CD14-positive monocyte (primary cell): ENCODE data around the gene GSK3A. TPM values are rescaled to one million over a fixed set of nuclear protein-coding genes. Genes with fewer than 3 reads are reported as not detected.
"Not testable (repeated sequence)": the region's sequence is repeated elsewhere in the genome, so short reads cannot be mapped to it uniquely, and the experiment has no call there.

Source experiments
- DNase-seq, 3 donors: peaks; one replicate each; pipeline ENCODE4 v3.0.0-alpha.2; 2011 to 2022
- H2AFZ ChIP-seq: 2 replicates; pipeline ENCODE4 v1.6.0; 2012; ENCODE audit warnings: mild to moderate bottlenecking, low read depth, low read length, inconsistent platforms; ENCODE audit not compliant: insufficient read depth, poor library complexity, severe bottlenecking
- H3K27ac ChIP-seq, 2 donors: 1 replicate in 1 of 2; 2 replicates in 1 of 2; pipeline ENCODE4 v1.5.1; 2012 to 2013; ENCODE audit warnings: low read length in 2 of 2, control low read depth in 1 of 2, inconsistent platforms in 1 of 2, low read depth in 1 of 2, mild to moderate bottlenecking in 1 of 2
- H3K27me3 ChIP-seq, 2 donors: one replicate each; pipeline versions ENCODE4 v1.6.0 to v1.6.1; 2011 to 2013; ENCODE audit warnings: low read length in 2 of 2; ENCODE audit not compliant: control insufficient read depth in 2 of 2, insufficient read depth in 2 of 2
- H3K36me3 ChIP-seq, 2 donors: replicated peaks in 1 of 2; 1 replicate in 1 of 2; 2 replicates in 1 of 2; pipeline versions ENCODE4 v1.5.1 to v1.6.1; 2012 to 2013; ENCODE audit warnings: low read length in 2 of 2, control low read depth in 1 of 2, inconsistent platforms in 1 of 2, mild to moderate bottlenecking in 1 of 2; ENCODE audit not compliant: insufficient read depth in 2 of 2, control insufficient read depth in 1 of 2
- H3K4me1 ChIP-seq, 2 donors: 1 replicate in 1 of 2; 2 replicates in 1 of 2; pipeline versions ENCODE4 v1.5.1 to v1.6.1; 2012 to 2013; ENCODE audit warnings: low read length in 2 of 2, control low read depth in 1 of 2, inconsistent platforms in 1 of 2, mild to moderate bottlenecking in 1 of 2, moderate library complexity in 1 of 2; ENCODE audit not compliant: insufficient read depth in 2 of 2, control insufficient read depth in 1 of 2
- H3K4me2 ChIP-seq: replicated peaks from 2 replicates; pipeline ENCODE3; 2012; ENCODE audit warnings: low read length, moderate library complexity, mild to moderate bottlenecking; ENCODE audit not compliant: poor library complexity, severe bottlenecking; ENCODE audit errors: extremely low read depth
- H3K4me3 ChIP-seq, 3 experiments: fragments of 200-600 bp in 1 of 3; sonication (generic) in 1 of 3; replicated peaks in 1 of 3; 1 replicate in 2 of 3; 2 replicates in 1 of 3; pipeline ENCODE4 v1.5.1; 2011 to 2013; ENCODE audit warnings: low read length in 3 of 3, mild to moderate bottlenecking in 3 of 3, control low read depth in 2 of 3, low read depth in 2 of 3, inconsistent platforms in 1 of 3, moderate library complexity in 1 of 3
- H3K79me2 ChIP-seq: 2 replicates; pipeline ENCODE4 v1.6.0; 2012; ENCODE audit warnings: mild to moderate bottlenecking, control low read depth, inconsistent platforms, low read length, moderate library complexity; ENCODE audit not compliant: insufficient read depth
- H3K9ac ChIP-seq: 2 replicates; pipeline ENCODE4 v1.6.0; 2017; ENCODE audit warnings: low read length, mild to moderate bottlenecking; ENCODE audit not compliant: insufficient read depth, poor library complexity, severe bottlenecking
- H3K9me3 ChIP-seq, 2 donors: replicated peaks in 1 of 2; 1 replicate in 1 of 2; 2 replicates in 1 of 2; pipeline versions ENCODE4 v1.5.1 to v1.6.1; 2012 to 2013; ENCODE audit warnings: low read length in 2 of 2, control low read depth in 1 of 2; ENCODE audit not compliant: control insufficient read depth in 1 of 2, insufficient read depth in 1 of 2
- H4K20me1 ChIP-seq: 2 replicates; pipeline ENCODE4 v1.6.0; 2012; ENCODE audit warnings: mild to moderate bottlenecking, low read length, control low read depth, moderate library complexity; ENCODE audit not compliant: insufficient read depth
- H3K27ac Mint-ChIP-seq, 7 donors: one replicate each; pipeline ENCODE4 v1.8.0; 2020; ENCODE audit warnings: mild to moderate bottlenecking in 7 of 7, mixed read lengths in 7 of 7, moderate library complexity in 6 of 7, inconsistent platforms in 2 of 7
- H3K27me3 Mint-ChIP-seq, 3 donors: one replicate each; pipeline ENCODE4 v1.8.0; 2021 to 2022; ENCODE audit warnings: low read depth in 3 of 3, mild to moderate bottlenecking in 3 of 3, mixed read lengths in 3 of 3, moderate library complexity in 3 of 3, inconsistent platforms in 1 of 3
- H3K36me3 Mint-ChIP-seq, 2 donors: one replicate each; pipeline ENCODE4 v1.8.0; 2020; ENCODE audit warnings: mixed read lengths in 2 of 2, inconsistent platforms in 1 of 2, mild to moderate bottlenecking in 1 of 2
- H3K4me1 Mint-ChIP-seq: one replicate; pipeline ENCODE4 v1.8.0; 2020; ENCODE audit warnings: mild to moderate bottlenecking, mixed read lengths
- H3K4me3 Mint-ChIP-seq, 2 donors: one replicate each; pipeline ENCODE4 v1.8.0; 2020; ENCODE audit warnings: mild to moderate bottlenecking in 2 of 2, mixed read lengths in 2 of 2, moderate library complexity in 1 of 2
- H3K9me3 Mint-ChIP-seq, 7 donors: one replicate each; pipeline ENCODE4 v1.8.0; 2020 to 2022; ENCODE audit warnings: mixed read lengths in 7 of 7, mild to moderate bottlenecking in 6 of 7, moderate library complexity in 6 of 7, inconsistent platforms in 2 of 7
- CTCF ChIP-seq: fragments of 200-600 bp; IDR thresholded peaks from one replicate; pipeline ENCODE4 v1.8.0; 2022; ENCODE audit warnings: antibody characterized with exemption, mild to moderate bottlenecking
- WGBS: methylation state at CpG from one replicate; pipeline ENCODE4 v1.1.5; 2013; ENCODE audit warnings: missing lambda C conversion rate; ENCODE audit not compliant: insufficient coverage; 5-methylcytosine and 5-hydroxymethylcytosine counted together
- intact Hi-C, 2 donors: fragments of 100-400 bp; cut with micrococcal nuclease; formaldehyde crosslinking; loops; one replicate each; pipeline versions ENCODE4 v1.15.0 to v1.15.1; 2023
- polyA plus RNA-seq, 3 donors: library from polyadenylated mRNA; depleted of rRNA in 1 of 3; unstranded in 2 of 3; stranded (reverse) in 1 of 3; fragments of 300-500 nt in 2 of 3; fragments of >200 nt in 1 of 3; fragmentation: Illumina TruSeq in 2 of 3; gene quantifications; 1 replicate in 2 of 3; 2 replicates in 1 of 3; pipeline ENCODE4 v1.2.3, GENCODE V29; 2012 to 2021

The GSK3A gene
- polyA plus RNA-seq, 3 donors, result 12.3 to 47.2 (median 14.9) TPM

DNA sequence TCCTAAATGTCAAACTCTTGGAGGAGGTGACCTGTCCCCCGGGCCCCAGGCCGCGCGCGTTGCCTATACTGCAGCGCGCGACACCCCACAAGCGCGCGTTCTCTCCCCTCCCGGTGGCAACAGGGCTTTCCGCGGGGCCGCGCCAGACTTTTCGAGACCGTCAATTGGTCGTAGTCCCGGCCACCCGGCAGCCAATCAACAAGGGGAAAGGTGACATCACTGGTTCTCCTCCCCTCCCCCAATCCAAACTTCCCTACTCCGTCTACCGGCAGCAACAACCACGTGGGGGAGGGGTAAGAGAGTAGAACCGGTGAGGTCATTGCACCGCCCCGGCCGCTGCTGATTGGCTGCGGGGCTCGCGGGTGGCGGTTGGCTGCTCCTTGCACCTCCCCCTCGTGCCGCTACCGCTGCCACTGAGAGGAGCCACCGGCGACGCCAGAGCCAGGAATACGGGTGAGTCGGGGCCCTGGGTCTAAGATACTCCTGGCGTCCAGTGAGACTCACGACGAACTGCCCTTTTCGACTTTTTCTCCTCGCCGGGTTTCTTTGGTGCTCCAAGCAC, 25.8 kb upstream of the GSK3A start:
- peak overlapping the region; percentile 83 for H2AFZ ChIP-seq
- H3K79me2 ChIP-seq, result peaks cover 39% of the 10 kb centered on the region
- H3K9ac ChIP-seq, result peak overlapping the region; percentile 89
- Mint-ChIP-seq H3K27me3 (peaks cover 0 to 1% (median 1%) of the 10 kb centered on the region in 3 donors), H3K36me3 (peaks cover 10 to 17% of the 10 kb centered on the region in 2 donors), H3K27ac (peak overlapping the region in 1 of 7 donors; percentile 75), H3K4me1 (peaks cover 29% of the 10 kb centered on the region), H3K4me3 (peak overlapping the region in 1 of 2 donors; percentile 92), H3K9me3 (peaks cover 0 to 2% (median 0%) of the 10 kb centered on the region in 7 donors)
- peak overlapping the region; percentile 90 to 99 for H3K27ac ChIP-seq
- H3K4me1 ChIP-seq, result peaks cover 30 to 35% of the 10 kb centered on the region in 2 donors
- H3K27me3 ChIP-seq, result no peaks in the 10 kb centered on the region
- peak; percentile 100 for DNase-seq
- peak overlapping the region; percentile 60 to 84 (median 76) for H3K4me3 ChIP-seq
- H3K36me3 ChIP-seq, result peaks cover 14 to 15% of the 10 kb centered on the region in 2 donors
- intact Hi-C loops, result loop anchor here (1.0 to 2.0 kb wide), 3 partner anchors 13 to 26 kb away; partner anchors contain the start of genes ERF (in 2 of the 2) and GSK3A (in 1 of the 2)
- no peak for TF ChIP-seq CTCF
- peak overlapping the region; percentile 92 for H3K4me2 ChIP-seq
- H3K9me3 ChIP-seq, result no peaks in the 10 kb centered on the region
- peaks cover 8% of the 10 kb centered on the region for H4K20me1 ChIP-seq
- 0% methylated on average over 34 of the region's 46 CpGs for WGBS

- H3K4me3 ChIP-seq, result peak overlapping the region; percentile 44 to 84 (median 76)
- peaks cover 30 to 35% of the 10 kb centered on the region in 2 donors for H3K4me1 ChIP-seq
- H3K27me3 Mint-ChIP-seq, result peaks cover under 1 to 2% (median 1%) of the 10 kb centered on the region in 3 donors
- H3K36me3 ChIP-seq, result peaks cover 10% of the 10 kb centered on the region in 2 donors
- 6% methylated on average over 12 of the region's 13 CpGs for WGBS
- intact Hi-C loops, result loop anchor here (1.0 to 2.0 kb wide), 3 partner anchors 13 to 25 kb away; partner anchors contain the start of genes ERF (in 2 of the 2) and GSK3A (in 1 of the 2)
- peak overlapping the region; percentile 78 for H2AFZ ChIP-seq
- peaks cover 0 to 2% (median 0%) of the 10 kb centered on the region in 7 donors for H3K9me3 Mint-ChIP-seq
- peaks cover 29% of the 10 kb centered on the region for H3K4me1 Mint-ChIP-seq
- TF ChIP-seq CTCF, result no peak
- H4K20me1 ChIP-seq, result peaks cover 3% of the 10 kb centered on the region
- H3K27ac Mint-ChIP-seq, result peak overlapping the region in 1 of 7 donors; percentile 75
- no peak for DNase-seq
- peaks cover 34% of the 10 kb centered on the region for H3K79me2 ChIP-seq
- peak overlapping the region in 1 of 2 donors; percentile 92 for H3K4me3 Mint-ChIP-seq
- H3K27me3 ChIP-seq, result no peaks in the 10 kb centered on the region
- peak overlapping the region; percentile 89 for H3K9ac ChIP-seq
- peaks cover 8 to 12% of the 10 kb centered on the region in 2 donors for H3K36me3 Mint-ChIP-seq
- peak overlapping the region; percentile 92 for H3K4me2 ChIP-seq
- peak overlapping the region; percentile 90 to 99 for H3K27ac ChIP-seq
- no peaks in the 10 kb centered on the region for H3K9me3 ChIP-seq
These were observed 25.3 kb upstream of the GSK3A start for GRCh38 chr19:42267644-42268141.

- H3K9ac ChIP-seq, H3K4me3 Mint-ChIP-seq, DNase-seq, H3K27me3 Mint-ChIP-seq, H3K36me3 Mint-ChIP-seq, H3K36me3 ChIP-seq, H3K9me3 ChIP-seq, H3K27me3 ChIP-seq, H3K9me3 Mint-ChIP-seq, intact Hi-C loops, H2AFZ ChIP-seq, H4K20me1 ChIP-seq, H3K27ac ChIP-seq: not testable (repeated sequence)
- Mint-ChIP-seq H3K4me1 (peaks cover 29% of the 10 kb centered on the region), H3K27ac (peak overlapping the region in 1 of 7 donors; percentile 75)
- H3K4me1 ChIP-seq, result peaks cover 30 to 35% of the 10 kb centered on the region in 2 donors
- H3K4me3 ChIP-seq, result peak overlapping the region in 1 of 3 experiments; percentile 84
- peaks cover 28% of the 10 kb centered on the region for H3K79me2 ChIP-seq
- 95% methylated on average over 6 of the region's 25 CpGs for WGBS
- peak overlapping the region; percentile 92 for H3K4me2 ChIP-seq
These were observed 24.7 kb upstream of the GSK3A start for GRCh38 chr19:42266928-42267603.
